Measurements from ENCODE around the gene HOXA6. TPM values are rescaled to one million over a fixed set of nuclear protein-coding genes. Genes with fewer than 3 reads are reported as not detected.

HOXA6 gene
- total and polyA plus RNA-seq, 4 donors = 0.23 TPM; not detected in 3

- DNase-seq (ENCODE audit: low spot score) = no peak
- WGBS = 13% methylated on average over 86 of the region's 86 CpGs
- TF ChIP-seq NR2F2 (IDR thresholded peaks at IDR 0.05) (peak; percentile 26), SP1 (IDR thresholded peaks at IDR 0.05) (no peak), JUND (IDR thresholded peaks at IDR 0.05) (no peak), CTCF (IDR thresholded peaks at IDR 0.05; ENCODE audit: low read depth, low read length, missing input control) (peak; percentile 47), RAD21 (IDR thresholded peaks at IDR 0.05) (peak; percentile 55 to 62), ATF3 (IDR thresholded peaks at IDR 0.05) (no peak), RXRA (IDR thresholded peaks at IDR 0.05) (no peak), EGR1 (IDR thresholded peaks at IDR 0.05; ENCODE audit: low read depth in 2 of 2) (no peak), FOXA2 (IDR thresholded peaks at IDR 0.05) (no peak), HNF4A (conservative IDR thresholded peaks at IDR 0.05) (no peak)
These were observed 4.3 kb downstream of the HOXA6 start, which contains the start of gene HOXA5 for GRCh38 chr7:27143023-27143949. TSS of gene HOXA5 (minus strand) at chr7:27143681. CDS start at chr7:27143607, 74 bp downstream.

GRCh38 chr7:27142580-27143022 lies 5.0 kb downstream of the HOXA6 start:
- peaks cover 0 to 19% (median 8%) of the 10 kb centered on the region in 4 donors for H3K4me1 ChIP-seq (ENCODE audit: control insufficient read depth in 4 of 4, insufficient read depth in 4 of 4, low read length in 3 of 4)

More at GRCh38 chr7:27143023-27143949, 4.3 kb downstream of the HOXA6 start, which contains the start of gene HOXA5:
- Histone ChIP-seq H3K4me1 (ENCODE audit: control insufficient read depth in 4 of 4, insufficient read depth in 4 of 4, low read length in 3 of 4) (peaks cover 1 to 19% (median 10%) of the 10 kb centered on the region in 4 donors), H3K9me3 (ENCODE audit: control insufficient read depth in 4 of 4, low read length in 3 of 4) (peaks cover 0 to 11% (median 0%) of the 10 kb centered on the region in 4 donors), H3K4me3 (ENCODE audit: low read depth in 1 of 3, low read length in 3 of 3) (peak within 1 kb of the TSS in 2 of 3 donors; percentile 15 to 45), H3K27me3 (ENCODE audit: control insufficient read depth in 4 of 4, insufficient read depth in 4 of 4, low read length in 3 of 4) (peaks cover 5 to 31% (median 16%) of the 10 kb centered on the region in 4 donors), H3K9ac (ENCODE audit: low read depth in 1 of 2, low read length in 2 of 2) (no peak within 1 kb of the TSS), H3K36me3 (ENCODE audit: control insufficient read depth in 4 of 4, insufficient read depth in 3 of 4, low read depth in 1 of 4, low read length in 3 of 4) (no peaks in the 10 kb centered on the region), H3K27ac (ENCODE audit: low read depth in 1 of 2, low read length in 2 of 2) (peak within 1 kb of the TSS; percentile 52 to 72)

More at GRCh38 chr7:27142580-27143022, 5.0 kb downstream of the HOXA6 start:
- Histone ChIP-seq H3K27ac (ENCODE audit: low read depth in 1 of 2, low read length in 2 of 2) (peak overlapping the region; percentile 52 to 72), H3K9me3 (ENCODE audit: control insufficient read depth in 4 of 4, low read length in 3 of 4) (peaks cover 0 to 11% (median 0%) of the 10 kb centered on the region in 4 donors), H3K36me3 (ENCODE audit: control insufficient read depth in 4 of 4, insufficient read depth in 3 of 4, low read depth in 1 of 4, low read length in 3 of 4) (no peaks in the 10 kb centered on the region), H3K4me3 (ENCODE audit: low read depth in 1 of 3, low read length in 3 of 3) (peak overlapping the region in 1 of 3 donors; percentile 45), H3K9ac (ENCODE audit: low read depth in 1 of 2, low read length in 2 of 2) (no peak overlapping the region), H3K27me3 (ENCODE audit: control insufficient read depth in 4 of 4, insufficient read depth in 4 of 4, low read length in 3 of 4) (peaks cover 5 to 30% (median 16%) of the 10 kb centered on the region in 4 donors)
- 10% methylated on average over 29 of the region's 29 CpGs for WGBS
- DNase-seq (ENCODE audit: low spot score) = no peak
- no peak for TF ChIP-seq FOXA1 (IDR thresholded peaks at IDR 0.05)
- no peak for TF ChIP-seq EGR1 (IDR thresholded peaks at IDR 0.05; ENCODE audit: low read depth in 2 of 2)
- TF ChIP-seq MAX (IDR thresholded peaks at IDR 0.05) = no peak
- TF ChIP-seq GABPA (IDR thresholded peaks at IDR 0.05 in 1 of 2, conservative IDR thresholded peaks at IDR 0.05 in 1 of 2) = no peak
- TF ChIP-seq FOXA2 (IDR thresholded peaks at IDR 0.05) = no peak
- no peak for TF ChIP-seq JUND (IDR thresholded peaks at IDR 0.05)
- no peak for TF ChIP-seq REST (IDR thresholded peaks at IDR 0.05)
